A673 (cell line): Measurements from ENCODE around the gene OR10H3. TPM values are rescaled to one million over a fixed set of nuclear protein-coding genes. Genes with fewer than 3 reads are reported as not detected.
"Not testable (repeated sequence)": the region's sequence is repeated elsewhere in the genome, so short reads cannot be mapped to it uniquely, and the experiment has no call there.

Experiments
- BruUV-seq: library from RNA; stranded (reverse); fragments of 400-500 nt; replicated peaks from 2 replicates; lab custom pipeline; 2021; lab: Mats Ljungman, UMichigan
- CTCF ChIA-PET: fragments of 300-600 bp; sonication (Branson Sonifier 250); formaldehyde crosslinking; loops from one replicate; lab custom pipeline; 2022; ENCODE audit warnings: antibody characterized with exemption; lab: Charles Lee
- POLR2A ChIA-PET: fragments of 300-600 bp; sonication (Branson Sonifier 250); formaldehyde crosslinking; loops from one replicate; lab custom pipeline; 2022; ENCODE audit warnings: antibody characterized with exemption; ENCODE audit not compliant: low non-redundant PET; lab: Charles Lee
- DNase-seq: peaks from one replicate; pipeline ENCODE4 v3.0.0-alpha.2; 2015; ENCODE audit warnings: low spot score
- H3K27ac ChIP-seq: fragments of 200-600 bp; sonication (generic); 2 replicates; pipeline ENCODE4 v1.5.1; 2016; ENCODE audit warnings: mixed run types, low read depth, mild to moderate bottlenecking, mixed read lengths, antibody characterized with exemption, low read length; ENCODE audit not compliant: poor library complexity, severe bottlenecking
- H3K27me3 ChIP-seq: fragments of 200-600 bp; sonication (generic); replicated peaks from 2 replicates; pipeline ENCODE4 v1.6.1; 2017; ENCODE audit warnings: mixed run types, low read depth, mild to moderate bottlenecking, mixed read lengths, antibody characterized with exemption, low read length; ENCODE audit not compliant: insufficient read depth, poor library complexity
- H3K36me3 ChIP-seq: fragments of 200-600 bp; sonication (generic); 2 replicates; pipeline ENCODE4 v1.6.1; 2016; ENCODE audit warnings: mixed run types, mild to moderate bottlenecking, mixed read lengths, antibody characterized with exemption, low read length; ENCODE audit not compliant: insufficient read depth, poor library complexity, severe bottlenecking
- H3K4me1 ChIP-seq: fragments of 200-600 bp; sonication (generic); 2 replicates; pipeline ENCODE4 v1.6.1; 2017; ENCODE audit warnings: mixed run types, mild to moderate bottlenecking, mixed read lengths, antibody characterized with exemption, low read length; ENCODE audit not compliant: insufficient read depth, poor library complexity, severe bottlenecking
- H3K4me3 ChIP-seq: fragments of 200-600 bp; sonication (generic); 2 replicates; pipeline ENCODE4 v1.5.1; 2016; ENCODE audit warnings: low read depth, mixed run types, mild to moderate bottlenecking, mixed read lengths, low read length; ENCODE audit not compliant: poor library complexity, severe bottlenecking
- H3K9me3 ChIP-seq: fragments of 200-600 bp; sonication (generic); 2 replicates; pipeline ENCODE4 v1.6.1; 2016; ENCODE audit warnings: mixed run types, low read depth, mild to moderate bottlenecking, mixed read lengths, antibody characterized with exemption, low read length; ENCODE audit not compliant: poor library complexity, severe bottlenecking
- CTCF ChIP-seq: fragments of 300-800, 200-600 bp; sonication (generic); conservative IDR thresholded peaks from 2 replicates; pipeline ENCODE4 v1.5.1; 2017; ENCODE audit warnings: low read depth, mild to moderate bottlenecking, antibody characterized with exemption, low read length, moderate library complexity, mixed read lengths
- EZH2 ChIP-seq: fragments of 200-600 bp; sonication (generic); IDR thresholded peaks from 2 replicates; pipeline ENCODE4 v1.6.1; 2017; ENCODE audit warnings: borderline replicate concordance, low read depth, mild to moderate bottlenecking, mixed read lengths, antibody characterized with exemption, low read length; ENCODE audit not compliant: poor library complexity, severe bottlenecking
- intact Hi-C: fragments of 100-400 bp; cut with micrococcal nuclease; formaldehyde crosslinking; loops from one replicate; pipeline ENCODE4 v1.10.0; 2022; ENCODE audit not compliant: unreplicated experiment
- total RNA-seq: library from RNA; stranded (reverse); gene quantifications from 2 replicates; pipeline ENCODE4 v1.2.3, GENCODE V29; 2021

OR10H3 gene
- total RNA-seq, 1 experiment from 2014 or later, result not detected

DNA sequence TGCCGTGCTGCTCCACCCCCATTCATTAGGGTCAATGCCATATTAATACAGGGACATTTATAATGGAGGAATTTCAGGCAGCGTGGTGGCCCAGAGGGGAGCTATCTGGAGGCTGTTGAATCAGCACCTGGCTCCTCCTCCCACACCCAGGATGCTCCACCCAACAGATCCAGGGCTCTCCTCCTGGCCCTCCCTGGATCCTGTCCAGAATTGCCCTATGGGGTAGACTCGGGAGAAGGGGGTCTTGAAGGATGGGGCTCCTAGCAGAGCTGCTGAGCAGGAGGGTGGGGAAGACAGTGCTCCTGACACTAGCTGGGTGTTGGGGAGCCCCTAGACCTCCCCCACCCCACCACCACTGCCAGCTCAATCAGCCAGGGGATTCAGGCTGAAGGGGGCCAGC, 44.4 kb downstream of the OR10H3 start:
- Histone ChIP-seq H3K4me3 (no peak overlapping the region), H3K36me3 (no peaks in the 10 kb centered on the region), H3K27ac (no peak overlapping the region), H3K27me3 (peaks cover 3% of the 10 kb centered on the region), H3K4me1 (no peaks in the 10 kb centered on the region), H3K9me3 (no peaks in the 10 kb centered on the region)
- TF ChIP-seq EZH2, result no peak
- no peak for TF ChIP-seq CTCF
- no peak for DNase-seq
- ChIA-PET POLR2A (no interaction called here), CTCF (no interaction called here)
- intact Hi-C loops, result no loop called here
- BruUV-seq, result no TSS peak

- H3K27me3 ChIP-seq, DNase-seq, H3K27ac ChIP-seq, intact Hi-C loops, H3K4me1 ChIP-seq, H3K9me3 ChIP-seq, H3K36me3 ChIP-seq, CTCF ChIA-PET, POLR2A ChIA-PET, BruUV-seq, H3K4me3 ChIP-seq: not testable (repeated sequence)
Observed at GRCh38 chr19:15782896-15783295, 45.1 kb downstream of the OR10H3 start.

DNA sequence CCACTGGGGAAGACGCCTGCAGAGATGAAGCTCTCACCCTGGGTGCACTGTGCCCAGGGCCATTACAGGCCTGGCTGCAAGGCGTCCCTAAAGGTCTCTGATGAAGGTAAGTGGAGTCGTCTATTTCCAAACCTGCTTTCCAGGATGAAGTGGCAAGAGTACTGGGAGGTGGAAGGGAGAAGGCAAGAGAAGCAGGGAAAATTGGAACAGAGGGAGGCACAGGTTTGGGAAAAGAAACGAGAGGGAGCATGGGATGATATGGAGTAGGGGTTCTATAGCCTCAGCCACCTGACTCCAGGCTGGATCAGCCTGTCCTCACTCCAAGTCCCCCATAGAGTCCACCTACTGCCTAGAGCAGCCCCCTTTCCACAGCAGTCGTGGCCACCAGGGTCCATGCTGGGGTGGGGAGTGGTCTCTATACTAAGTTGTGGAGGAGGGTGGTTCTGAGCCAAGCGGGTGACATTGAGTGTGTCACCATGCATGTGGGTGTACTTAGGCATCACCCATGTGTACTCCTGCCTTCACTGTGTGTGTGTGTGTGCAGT, 49.9 kb downstream of the OR10H3 start, which contains the start of gene OR10H5:
Gene OR10H5, plus strand, starts transcription at position 51 of the 545 bp plus-strand sequence. CDS start 6,388 bp downstream, outside the sequence.
- no peak for TF ChIP-seq EZH2
- TF ChIP-seq CTCF, result no peak
- CTCF ChIA-PET, result no interaction called here
- intact Hi-C loops, result no loop called here
- Histone ChIP-seq H3K9me3 (no peaks in the 10 kb centered on the region), H3K4me1 (no peaks in the 10 kb centered on the region), H3K27me3 (peaks cover 6% of the 10 kb centered on the region), H3K36me3 (no peaks in the 10 kb centered on the region), H3K4me3 (no peak within 1 kb of the TSS), H3K27ac (no peak within 1 kb of the TSS)
- POLR2A ChIA-PET, result no interaction called here
- DNase-seq, result no peak
- no TSS peak for BruUV-seq

DNA sequence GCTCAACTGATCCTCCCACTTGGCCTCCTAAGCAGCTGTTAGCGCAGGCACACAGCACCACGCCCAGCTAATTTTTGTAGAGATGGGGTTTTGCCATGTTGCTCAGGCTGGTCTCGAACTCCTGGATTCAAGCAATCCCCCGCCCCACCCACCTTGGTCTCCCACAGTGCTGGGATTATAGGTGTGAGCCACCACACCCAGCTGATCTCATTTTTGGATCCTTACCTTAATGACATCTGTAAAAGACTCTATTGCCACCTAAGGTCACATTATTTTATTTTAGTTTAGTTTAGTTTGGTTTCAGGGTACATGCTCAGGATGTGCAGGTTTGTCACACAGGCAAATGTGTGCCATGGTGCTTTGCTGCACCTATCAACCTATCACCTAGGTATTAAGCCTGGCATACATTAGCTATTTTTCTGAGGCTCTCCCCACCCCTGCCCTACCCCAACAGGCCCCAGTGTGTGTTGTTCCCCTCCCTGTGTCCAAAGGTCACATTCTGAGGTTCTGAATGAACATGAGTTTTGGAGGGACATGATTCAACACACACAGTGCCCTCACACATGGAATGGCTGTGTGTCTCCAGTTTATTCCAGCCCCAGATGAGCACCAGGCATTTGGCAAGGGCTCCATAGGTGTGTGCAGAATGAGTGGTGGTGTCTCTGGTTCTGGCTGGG, 50.9 kb downstream of the OR10H3 start:
- POLR2A ChIA-PET, result no interaction called here
- H3K27me3 ChIP-seq, result peaks cover 6% of the 10 kb centered on the region
- no peak overlapping the region for H3K4me3 ChIP-seq
- no TSS peak for BruUV-seq
- no peaks in the 10 kb centered on the region for H3K4me1 ChIP-seq
- TF ChIP-seq EZH2, result no peak
- no peaks in the 10 kb centered on the region for H3K9me3 ChIP-seq
- CTCF ChIA-PET, result no interaction called here
- intact Hi-C loops, result no loop called here
- DNase-seq, result no peak
- H3K36me3 ChIP-seq, result no peaks in the 10 kb centered on the region
- no peak overlapping the region for H3K27ac ChIP-seq
